ENCODE measurements around the gene WIPI1. TPM values are rescaled to one million over a fixed set of nuclear protein-coding genes. Genes with fewer than 3 reads are reported as not detected.
A peak's percentile ranks its signal among the peaks of the same experiment; 100 is the strongest.

Gene WIPI1
- total and polyA plus RNA-seq, 2 of the 13 experiments (the other 11 are each of a cell fraction or from before 2014, with no cell fraction given), result 29.4 to 141 TPM

DNA sequence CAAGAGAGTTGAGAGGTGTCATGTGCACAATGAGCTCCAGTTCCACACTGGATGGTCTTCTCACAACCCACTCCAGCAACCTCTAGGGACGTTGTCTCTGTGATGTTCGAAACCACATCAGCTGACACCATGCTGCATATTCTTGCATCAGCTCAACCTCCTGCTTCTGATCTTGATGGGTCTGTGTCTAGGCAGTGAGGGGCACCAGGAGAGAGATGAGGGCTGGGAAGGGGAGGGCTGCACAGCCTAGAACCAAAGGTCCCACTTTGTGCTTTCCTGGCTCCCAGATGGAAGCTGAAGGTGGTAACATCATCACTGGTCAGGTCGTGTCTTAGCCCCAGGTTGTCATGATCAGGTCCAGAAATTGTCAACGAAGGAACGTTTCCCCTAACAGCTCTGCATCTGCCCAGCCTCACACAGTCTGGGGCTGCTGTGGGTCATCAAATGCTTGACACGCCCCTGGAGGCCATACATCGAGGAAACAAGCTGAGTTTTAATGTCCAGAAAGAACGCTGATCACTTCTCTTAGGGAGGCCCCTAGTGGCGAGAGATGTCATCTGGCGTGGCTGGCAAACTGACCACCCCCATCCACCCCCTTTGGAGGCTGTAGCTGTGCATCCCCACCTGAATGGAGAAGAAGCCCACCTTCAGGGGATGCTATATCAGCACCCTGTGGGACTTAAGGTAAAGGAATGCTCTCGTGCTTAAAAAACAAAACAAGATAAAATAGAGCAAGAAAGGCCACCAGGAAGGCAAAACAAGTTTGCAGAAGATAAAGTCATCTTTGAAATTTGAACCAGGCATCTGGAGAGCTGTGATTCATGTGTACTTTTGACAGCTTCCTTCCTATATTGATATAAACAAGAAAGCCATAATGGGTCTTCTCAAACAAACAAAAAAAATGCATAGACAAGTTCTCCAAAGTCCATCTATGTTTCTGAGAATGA is 58.3 kb downstream of the WIPI1 start (continued):
- TF ChIP-seq, protein P1, sequence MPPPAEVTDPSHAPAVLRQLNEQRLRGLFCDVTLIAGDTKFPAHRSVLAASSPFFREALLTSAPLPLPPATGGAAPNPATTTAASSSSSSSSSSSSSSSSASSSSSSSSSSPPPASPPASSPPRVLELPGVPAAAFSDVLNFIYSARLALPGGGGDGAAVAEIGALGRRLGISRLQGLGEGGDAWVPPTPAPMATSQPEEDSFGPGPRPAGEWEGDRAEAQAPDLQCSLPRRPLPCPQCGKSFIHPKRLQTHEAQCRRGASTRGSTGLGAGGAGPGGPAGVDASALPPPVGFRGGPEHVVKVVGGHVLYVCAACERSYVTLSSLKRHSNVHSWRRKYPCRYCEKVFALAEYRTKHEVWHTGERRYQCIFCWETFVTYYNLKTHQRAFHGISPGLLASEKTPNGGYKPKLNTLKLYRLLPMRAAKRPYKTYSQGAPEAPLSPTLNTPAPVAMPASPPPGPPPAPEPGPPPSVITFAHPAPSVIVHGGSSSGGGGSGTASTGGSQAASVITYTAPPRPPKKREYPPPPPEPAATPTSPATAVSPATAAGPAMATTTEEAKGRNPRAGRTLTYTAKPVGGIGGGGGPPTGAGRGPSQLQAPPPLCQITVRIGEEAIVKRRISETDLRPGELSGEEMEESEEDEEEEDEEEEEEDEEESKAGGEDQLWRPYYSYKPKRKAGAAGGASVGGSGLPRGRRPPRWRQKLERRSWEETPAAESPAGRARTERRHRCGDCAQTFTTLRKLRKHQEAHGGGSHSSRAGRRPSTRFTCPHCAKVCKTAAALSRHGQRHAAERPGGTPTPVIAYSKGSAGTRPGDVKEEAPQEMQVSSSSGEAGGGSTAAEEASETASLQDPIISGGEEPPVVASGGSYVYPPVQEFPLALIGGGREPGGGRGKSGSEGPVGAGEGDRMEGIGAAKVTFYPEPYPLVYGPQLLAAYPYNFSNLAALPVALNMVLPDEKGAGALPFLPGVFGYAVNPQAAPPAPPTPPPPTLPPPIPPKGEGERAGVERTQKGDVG (CRISPR knock-in tag; IDR thresholded peaks at IDR 0.05; ENCODE audit: borderline replicate concordance), result peak; percentile 66; the same call in 1 of the 2 replicates
- TF ChIP-seq MIER2 (CRISPR knock-in tag; IDR thresholded peaks at IDR 0.05) (0 out of 2 replicates have a peak, but pooled peaks have one; percentile 66), ZBTB20 (CRISPR knock-in tag; IDR thresholded peaks at IDR 0.05; ENCODE audit: borderline replicate concordance, low read depth) (peak; percentile 79; the same call in 1 of the 2 replicates), ZNF552 (CRISPR knock-in tag; IDR thresholded peaks at IDR 0.05; ENCODE audit: borderline replicate concordance) (no peak), RFXAP (CRISPR knock-in tag; IDR thresholded peaks at IDR 0.05; ENCODE audit: borderline replicate concordance) (peak; percentile 29; the same call in 1 of the 2 replicates), ZNF317 (CRISPR knock-in tag; IDR thresholded peaks at IDR 0.05) (0 out of 2 replicates have a peak, but pooled peaks have one; percentile 0), MAZ (IDR thresholded peaks at IDR 0.05; ENCODE audit: borderline replicate concordance, low read depth, low read length) (no peak), MAZ (CRISPR knock-in tag; IDR thresholded peaks at IDR 0.05; ENCODE audit: low read depth) (peak; percentile 90), TBL1XR1 (IDR thresholded peaks at IDR 0.05; ENCODE audit: borderline replicate concordance, low read length, partially characterized antibody) (peak; percentile 12), ZNF792 (CRISPR knock-in tag; IDR thresholded peaks at IDR 0.05) (no peak), ELF4 (CRISPR knock-in tag; IDR thresholded peaks at IDR 0.05; ENCODE audit: borderline replicate concordance) (no peak), FOXP1 (IDR thresholded peaks at IDR 0.05) (no peak), FOXP1 (CRISPR knock-in tag; IDR thresholded peaks at IDR 0.05) (peak; percentile 72; the same call in 1 of the 2 replicates), MXD1 (CRISPR knock-in tag; IDR thresholded peaks at IDR 0.05) (no peak), ZFP1 (CRISPR knock-in tag; IDR thresholded peaks at IDR 0.05) (peak; percentile 77; the same call in 1 of the 2 replicates), GABPA (IDR thresholded peaks at IDR 0.05; ENCODE audit: low read depth, low read length) (no peak), GABPA (CRISPR knock-in tag; IDR thresholded peaks at IDR 0.05; ENCODE audit: low read depth) (no peak), PAX8 (CRISPR knock-in tag; IDR thresholded peaks at IDR 0.05; ENCODE audit: borderline replicate concordance) (0 out of 2 replicates have a peak, but pooled peaks have one; percentile 58), ETV5 (CRISPR knock-in tag; IDR thresholded peaks at IDR 0.05; ENCODE audit: borderline replicate concordance) (peak; percentile 52; the same call in 1 of the 2 replicates), KLF11 (CRISPR knock-in tag; IDR thresholded peaks at IDR 0.05) (peak; percentile 86; the same call in 1 of the 2 replicates), ZNF589 (CRISPR knock-in tag; conservative IDR thresholded peaks at IDR 0.05) (no peak), ATF3 (CRISPR knock-in tag; IDR thresholded peaks at IDR 0.05) (no peak), ZEB1 (IDR thresholded peaks at IDR 0.05; ENCODE audit: insufficient replicate concordance, low read depth) (peak; percentile 34), ZSCAN29 (CRISPR knock-in tag; conservative IDR thresholded peaks at IDR 0.05) (0 out of 2 replicates have a peak, but pooled peaks have one; percentile 41)
- TF ChIP-seq, protein P2, sequence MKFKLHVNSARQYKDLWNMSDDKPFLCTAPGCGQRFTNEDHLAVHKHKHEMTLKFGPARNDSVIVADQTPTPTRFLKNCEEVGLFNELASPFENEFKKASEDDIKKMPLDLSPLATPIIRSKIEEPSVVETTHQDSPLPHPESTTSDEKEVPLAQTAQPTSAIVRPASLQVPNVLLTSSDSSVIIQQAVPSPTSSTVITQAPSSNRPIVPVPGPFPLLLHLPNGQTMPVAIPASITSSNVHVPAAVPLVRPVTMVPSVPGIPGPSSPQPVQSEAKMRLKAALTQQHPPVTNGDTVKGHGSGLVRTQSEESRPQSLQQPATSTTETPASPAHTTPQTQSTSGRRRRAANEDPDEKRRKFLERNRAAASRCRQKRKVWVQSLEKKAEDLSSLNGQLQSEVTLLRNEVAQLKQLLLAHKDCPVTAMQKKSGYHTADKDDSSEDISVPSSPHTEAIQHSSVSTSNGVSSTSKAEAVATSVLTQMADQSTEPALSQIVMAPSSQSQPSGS (CRISPR knock-in tag; IDR thresholded peaks at IDR 0.05), result peak; percentile 53; the same call in 1 of the 2 replicates

Measured in HepG2 (cell line).